Fibroblast of pulmonary artery (primary cell): ENCODE data around the gene CHMP6.

Experiments used
- DNase-seq: peaks from one replicate; pipeline ENCODE4 v3.0.0-alpha.2; 2010; ENCODE audit warnings: low read depth
- H3K4me3 ChIP-seq: replicated peaks from 2 replicates; pipeline ENCODE4 v1.5.1; 2011; ENCODE audit warnings: low read depth, mild to moderate bottlenecking, control low read depth, low read length, moderate library complexity
- CTCF ChIP-seq: IDR thresholded peaks from 2 replicates; pipeline ENCODE4 v1.5.1; 2011; ENCODE audit warnings: mild to moderate bottlenecking, control low read depth, low read length, inconsistent platforms; ENCODE audit errors: missing control alignments

Gene CHMP6

GRCh38 chr17:81048827-81049371 is 57.3 kb downstream of the CHMP6 start:
- DNase-seq, result no peak
- H3K4me3 ChIP-seq, result no peak overlapping the region
- TF ChIP-seq CTCF, result no peak

GRCh38 chr17:81049372-81049911 is 57.8 kb downstream of the CHMP6 start:
- no peak for TF ChIP-seq CTCF
- DNase-seq, result no peak
- no peak overlapping the region for H3K4me3 ChIP-seq
